ENCODE results near the gene UNC5A.

DNA sequence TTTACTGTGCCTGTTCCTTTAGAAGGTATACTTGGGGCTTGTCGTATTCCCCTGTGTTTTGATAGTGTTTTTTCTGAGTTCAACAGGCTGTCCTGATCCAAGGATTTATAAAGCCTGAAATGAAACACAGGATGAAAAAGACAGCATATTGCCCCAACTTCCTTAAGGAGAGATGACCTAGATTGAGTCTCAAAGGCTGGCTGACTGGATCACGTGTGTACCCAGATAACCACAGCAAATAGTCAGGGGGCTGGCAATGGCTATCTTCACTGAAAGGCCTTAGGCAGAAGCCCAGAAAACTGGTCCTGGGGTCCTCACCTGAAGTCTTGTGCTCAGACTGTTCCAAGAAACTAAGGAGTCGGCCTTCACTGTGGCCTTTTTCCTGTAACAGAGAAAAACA lies 96.4 kb downstream of the UNC5A start:
- TF ChIP-seq CTCF (IDR thresholded peaks at IDR 0.05) (no peak), POLR2A (IDR thresholded peaks at IDR 0.05) (no peak)
